Measurements from ENCODE around the gene EDARADD.
"Not testable (repeated sequence)": the region's sequence is repeated elsewhere in the genome, so short reads cannot be mapped to it uniquely, and the experiment has no call there.

Gene EDARADD

GRCh38 chr1:236495467-236496112 is 101.5 kb downstream of the EDARADD start:
- TF ChIP-seq CTCF (conservative IDR thresholded peaks at IDR 0.05; ENCODE audit: low read length): no peak
- no peak overlapping the region for H3K4me3 ChIP-seq (ENCODE audit: low read length)
- no peak for DNase-seq (ENCODE audit: low read depth)

GRCh38 chr1:236497908-236498307 is 103.8 kb downstream of the EDARADD start:
- no peak overlapping the region for H3K4me3 ChIP-seq (ENCODE audit: low read length)
- DNase-seq (ENCODE audit: low read depth): no peak
- TF ChIP-seq CTCF (conservative IDR thresholded peaks at IDR 0.05; ENCODE audit: low read length): no peak

DNA sequence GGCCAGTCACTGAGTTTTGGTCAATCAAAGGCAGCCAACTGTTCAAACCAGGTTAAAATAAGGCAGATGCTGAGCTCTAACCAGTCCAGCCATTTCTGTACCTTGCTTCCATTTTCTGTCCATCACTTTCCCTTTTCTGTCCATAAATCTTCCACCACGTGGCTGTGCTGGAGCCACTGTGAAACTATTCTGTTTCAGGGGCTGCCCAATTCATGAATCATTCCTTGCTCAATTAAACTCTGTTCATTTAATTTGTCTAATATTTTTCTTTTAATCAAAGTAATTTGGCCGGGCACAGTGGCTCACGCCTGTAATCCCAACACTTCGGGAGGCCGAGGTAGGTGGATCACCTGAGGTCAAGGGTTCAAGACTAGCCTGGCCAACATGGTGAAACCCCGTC is 107.0 kb downstream of the EDARADD start:
- DNase-seq (ENCODE audit: low read depth): no peak
- TF ChIP-seq CTCF (conservative IDR thresholded peaks at IDR 0.05; ENCODE audit: low read length): no peak
- H3K4me3 ChIP-seq (ENCODE audit: low read length): no peak overlapping the region

DNA sequence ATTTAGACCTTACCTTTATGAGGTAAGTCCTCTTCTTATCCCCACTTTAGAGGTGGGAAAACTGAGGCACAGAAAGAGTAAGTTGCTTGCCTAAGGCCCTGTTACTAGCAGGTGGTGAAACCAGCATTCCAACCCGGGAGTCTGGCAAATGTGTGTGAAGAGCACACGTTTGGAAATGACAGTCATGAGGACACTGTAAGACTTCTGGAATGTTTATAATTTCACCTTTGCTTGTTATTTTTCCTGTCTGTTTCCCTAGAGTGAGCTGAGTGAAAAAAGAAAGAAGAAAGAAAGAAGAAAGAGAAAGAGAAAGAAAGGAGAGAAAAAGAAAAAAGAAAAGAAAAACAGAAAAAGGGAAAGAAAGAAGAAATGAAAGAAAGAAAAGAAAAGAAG is 108.5 kb downstream of the EDARADD start:
- TF ChIP-seq CTCF (conservative IDR thresholded peaks at IDR 0.05; ENCODE audit: low read length): no peak
- peak overlapping the region; percentile 47 for H3K4me3 ChIP-seq (ENCODE audit: low read length)
- peak; percentile 59 for DNase-seq (ENCODE audit: low read depth)

- TF ChIP-seq CTCF (conservative IDR thresholded peaks at IDR 0.05; ENCODE audit: low read length): no peak
- peak; percentile 68 for DNase-seq (ENCODE audit: low read depth)
- peak overlapping the region; percentile 47 for H3K4me3 ChIP-seq (ENCODE audit: low read length)
Measured at GRCh38 chr1:236502972-236503639, 109.0 kb downstream of the EDARADD start.

DNA sequence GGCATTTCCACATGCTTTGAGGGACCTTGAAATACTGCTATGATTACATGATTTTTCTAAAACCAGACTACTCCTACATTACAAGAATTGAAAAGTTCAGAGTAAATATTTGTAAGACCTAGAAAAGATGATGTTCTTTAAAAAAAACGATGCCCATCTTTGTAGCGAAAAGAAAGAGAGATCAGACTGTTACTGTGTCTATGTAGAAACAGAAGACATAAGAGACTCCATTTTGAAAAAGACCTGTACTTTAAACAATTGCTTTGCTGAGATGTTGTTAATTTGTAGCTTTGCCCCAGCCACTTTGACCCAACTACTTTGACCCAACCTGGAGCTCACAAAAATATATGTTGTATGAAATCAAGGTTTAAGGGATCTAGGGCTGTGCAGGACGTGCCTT is 110.3 kb downstream of the EDARADD start:
- H3K4me3 ChIP-seq (ENCODE audit: low read length); DNase-seq (ENCODE audit: low read depth): not testable (repeated sequence)

- peak; percentile 25 for DNase-seq (ENCODE audit: low read depth)
- no peak for TF ChIP-seq CTCF (conservative IDR thresholded peaks at IDR 0.05; ENCODE audit: low read length)
- no peak overlapping the region for H3K4me3 ChIP-seq (ENCODE audit: low read length)
Measured at GRCh38 chr1:236507022-236507700, 113.1 kb downstream of the EDARADD start.
